OCI-LY1 (cell line): ENCODE data around the gene SMPD1.

Experiments used
- EZH2 ChIP-seq: fragments of 200-600 bp; sonication (generic), shearing (Covaris generic); IDR thresholded peaks from 2 replicates; pipeline ENCODE4 v1.8.0; 2017; ENCODE audit warnings: borderline replicate concordance, mixed run types, mild to moderate bottlenecking, antibody characterized with exemption, low read length, moderate library complexity, mixed read lengths
- TF ChIP-seq, protein P1 (sequence below): fragments of 200-600 bp; sonication (generic), shearing (Covaris generic); IDR thresholded peaks from 2 replicates; pipeline ENCODE4 v1.5.1; 2017; ENCODE audit warnings: mild to moderate bottlenecking, antibody characterized with exemption, low read length, moderate library complexity, mixed read lengths

DNA sequence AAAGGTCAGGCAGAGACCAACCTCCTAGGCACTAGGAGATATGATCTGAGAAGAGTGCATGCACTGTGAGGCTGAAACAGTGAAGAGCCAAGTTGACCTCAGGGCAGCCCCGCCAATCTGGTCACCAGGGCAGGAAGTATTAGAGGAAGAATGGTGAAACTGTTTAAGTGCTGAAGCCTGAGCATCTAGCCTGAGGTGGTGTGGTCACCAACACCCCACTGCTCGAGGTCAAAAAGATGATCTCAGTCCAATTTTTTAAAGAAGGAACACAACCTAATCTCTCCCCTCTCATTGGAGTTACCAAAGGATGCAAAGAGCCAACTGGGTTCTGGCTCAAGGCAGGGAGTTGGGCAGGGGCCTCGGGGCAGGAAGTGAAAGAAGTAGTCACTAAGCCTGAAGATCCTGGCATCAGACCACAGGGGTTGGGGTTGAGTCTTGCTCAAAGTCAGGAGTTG is 24.6 kb downstream of the SMPD1 start:
- TF ChIP-seq, protein P1, sequence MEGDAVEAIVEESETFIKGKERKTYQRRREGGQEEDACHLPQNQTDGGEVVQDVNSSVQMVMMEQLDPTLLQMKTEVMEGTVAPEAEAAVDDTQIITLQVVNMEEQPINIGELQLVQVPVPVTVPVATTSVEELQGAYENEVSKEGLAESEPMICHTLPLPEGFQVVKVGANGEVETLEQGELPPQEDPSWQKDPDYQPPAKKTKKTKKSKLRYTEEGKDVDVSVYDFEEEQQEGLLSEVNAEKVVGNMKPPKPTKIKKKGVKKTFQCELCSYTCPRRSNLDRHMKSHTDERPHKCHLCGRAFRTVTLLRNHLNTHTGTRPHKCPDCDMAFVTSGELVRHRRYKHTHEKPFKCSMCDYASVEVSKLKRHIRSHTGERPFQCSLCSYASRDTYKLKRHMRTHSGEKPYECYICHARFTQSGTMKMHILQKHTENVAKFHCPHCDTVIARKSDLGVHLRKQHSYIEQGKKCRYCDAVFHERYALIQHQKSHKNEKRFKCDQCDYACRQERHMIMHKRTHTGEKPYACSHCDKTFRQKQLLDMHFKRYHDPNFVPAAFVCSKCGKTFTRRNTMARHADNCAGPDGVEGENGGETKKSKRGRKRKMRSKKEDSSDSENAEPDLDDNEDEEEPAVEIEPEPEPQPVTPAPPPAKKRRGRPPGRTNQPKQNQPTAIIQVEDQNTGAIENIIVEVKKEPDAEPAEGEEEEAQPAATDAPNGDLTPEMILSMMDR = no peak
- TF ChIP-seq EZH2 = no peak
